LNCAP (cell line): ENCODE results near the gene KRT38.

ENCODE experiments used
- TF ChIP-seq, protein P1 (sequence below): fragments of 450-650 bp; IDR thresholded peaks from 2 replicates; pipeline ENCODE4 v1.5.1; 2017; ENCODE audit warnings: mild to moderate bottlenecking

Gene KRT38

DNA sequence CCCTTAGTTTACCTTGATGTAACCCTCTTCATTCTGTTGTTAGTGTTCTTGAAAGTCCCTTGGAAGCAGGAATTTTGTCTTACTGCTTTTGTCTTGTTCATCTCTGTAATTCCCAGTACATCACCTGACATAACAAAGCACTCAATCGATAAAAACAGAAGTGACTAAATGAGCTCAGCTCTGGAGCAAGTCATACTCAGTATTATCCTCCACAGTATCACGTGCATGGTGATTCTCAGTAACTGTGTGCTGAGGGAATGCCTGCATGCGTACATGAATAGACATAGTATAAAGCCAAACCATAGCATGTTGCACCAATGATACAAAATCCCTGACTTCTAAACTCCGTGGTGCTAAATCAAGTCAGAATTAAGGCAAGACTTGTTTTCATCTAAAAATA lies 7.2 kb downstream of the KRT38 start:
- TF ChIP-seq, protein P1, sequence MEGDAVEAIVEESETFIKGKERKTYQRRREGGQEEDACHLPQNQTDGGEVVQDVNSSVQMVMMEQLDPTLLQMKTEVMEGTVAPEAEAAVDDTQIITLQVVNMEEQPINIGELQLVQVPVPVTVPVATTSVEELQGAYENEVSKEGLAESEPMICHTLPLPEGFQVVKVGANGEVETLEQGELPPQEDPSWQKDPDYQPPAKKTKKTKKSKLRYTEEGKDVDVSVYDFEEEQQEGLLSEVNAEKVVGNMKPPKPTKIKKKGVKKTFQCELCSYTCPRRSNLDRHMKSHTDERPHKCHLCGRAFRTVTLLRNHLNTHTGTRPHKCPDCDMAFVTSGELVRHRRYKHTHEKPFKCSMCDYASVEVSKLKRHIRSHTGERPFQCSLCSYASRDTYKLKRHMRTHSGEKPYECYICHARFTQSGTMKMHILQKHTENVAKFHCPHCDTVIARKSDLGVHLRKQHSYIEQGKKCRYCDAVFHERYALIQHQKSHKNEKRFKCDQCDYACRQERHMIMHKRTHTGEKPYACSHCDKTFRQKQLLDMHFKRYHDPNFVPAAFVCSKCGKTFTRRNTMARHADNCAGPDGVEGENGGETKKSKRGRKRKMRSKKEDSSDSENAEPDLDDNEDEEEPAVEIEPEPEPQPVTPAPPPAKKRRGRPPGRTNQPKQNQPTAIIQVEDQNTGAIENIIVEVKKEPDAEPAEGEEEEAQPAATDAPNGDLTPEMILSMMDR, result no peak

DNA sequence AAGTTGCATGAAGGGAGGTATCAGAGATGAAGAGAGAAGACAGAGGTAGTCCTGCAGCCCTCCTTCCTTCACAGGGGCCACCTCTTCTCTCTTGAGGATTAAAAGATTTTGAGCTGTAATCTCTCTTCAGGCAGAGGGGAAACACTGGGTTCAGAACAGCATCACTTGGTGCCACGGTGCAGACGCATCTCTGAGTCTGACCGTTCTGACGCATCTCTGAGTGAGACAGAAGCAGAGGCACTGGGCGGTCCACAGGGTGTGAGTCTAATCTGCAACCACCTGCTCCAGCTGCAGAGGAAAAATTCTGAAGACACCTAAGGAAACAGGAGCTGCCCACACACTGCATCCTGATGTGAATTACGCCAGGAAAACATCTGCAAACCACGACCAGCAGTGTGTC lies 11.1 kb downstream of the KRT38 start:
- TF ChIP-seq, protein P1, result no peak

DNA sequence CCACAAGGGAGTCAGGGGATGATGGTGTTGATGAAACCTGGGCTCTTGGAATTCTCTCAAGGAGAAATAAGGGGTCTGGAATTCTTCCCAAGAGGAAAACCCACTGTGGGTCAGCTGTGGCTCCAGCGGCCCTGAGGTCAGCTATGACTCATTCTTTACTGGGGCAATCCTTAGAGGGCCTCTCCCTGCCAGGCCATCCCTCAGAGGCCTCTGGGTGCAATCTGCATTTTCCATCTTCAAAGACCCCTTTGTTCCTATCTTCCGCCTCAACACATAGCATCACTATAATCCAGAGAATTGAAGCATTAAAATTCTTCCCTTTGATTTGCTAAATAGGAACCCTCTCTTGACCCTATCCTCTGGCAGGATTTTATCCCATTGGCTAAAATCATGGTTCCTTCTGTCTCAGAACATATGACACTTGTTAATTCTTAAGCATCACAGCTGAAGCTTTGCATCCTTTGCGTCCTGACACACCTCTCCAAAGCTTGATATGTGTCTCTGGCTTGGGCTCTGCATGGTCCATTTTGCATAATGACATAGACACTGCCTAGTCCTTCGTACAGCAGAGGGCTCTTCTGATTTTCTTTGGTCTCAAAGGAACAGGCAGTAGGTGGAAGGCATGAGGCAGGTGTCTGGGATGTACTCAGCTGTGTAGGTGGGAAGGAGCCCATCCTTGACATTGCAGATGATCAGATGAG lies 12.0 kb downstream of the KRT38 start:
- TF ChIP-seq, protein P1, result no peak

DNA sequence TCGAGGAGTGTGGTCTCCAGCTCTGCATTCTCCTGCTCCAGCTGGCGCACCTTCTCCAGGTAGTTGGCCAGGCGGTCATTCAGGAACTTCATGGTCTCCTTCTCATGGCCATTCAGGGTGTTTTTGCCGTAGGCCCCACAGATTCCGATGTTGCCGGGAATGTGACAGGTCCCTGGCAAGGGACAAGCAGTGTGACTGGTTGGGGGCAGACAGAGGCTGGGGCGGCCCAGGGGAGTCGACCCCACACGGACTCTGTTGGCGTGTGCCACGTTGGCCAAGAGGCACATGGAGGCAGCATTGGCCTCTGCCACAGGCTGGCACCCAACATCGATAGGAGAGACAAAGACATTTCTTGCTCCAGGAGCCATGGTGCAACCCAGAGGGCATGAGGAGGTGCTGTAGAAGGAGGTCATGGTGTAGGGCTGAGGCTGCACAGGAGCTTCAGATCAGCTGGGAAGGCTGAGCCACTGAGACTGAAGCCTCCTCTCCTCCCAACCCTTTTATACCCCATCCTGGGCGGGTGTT lies 16.6 kb downstream of the KRT38 start, which contains the start of gene KRT37:
KRT37 (minus strand) TSS at position 475 of the 525 bp plus-strand sequence; CDS start at position 413, 62 bp downstream.
- TF ChIP-seq, protein P1, result no peak

DNA sequence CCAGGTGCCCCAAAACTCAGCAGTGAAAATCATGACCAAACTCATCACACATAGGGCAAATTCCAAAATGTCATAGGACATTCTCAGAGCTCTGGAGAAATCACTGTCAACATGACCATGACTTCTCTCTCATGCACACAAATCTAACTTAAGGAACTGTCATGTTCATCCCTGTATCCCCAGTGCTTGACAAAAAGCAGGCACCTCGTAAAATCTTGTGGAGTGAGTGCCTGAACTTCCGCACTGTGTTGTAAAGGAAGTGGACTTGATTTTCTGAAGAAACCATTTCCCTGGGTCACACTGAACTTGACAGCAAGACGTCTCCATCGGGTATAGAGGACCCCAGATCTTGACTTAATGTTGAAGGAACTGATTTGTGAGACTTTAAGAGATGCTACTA lies 19.2 kb downstream of the KRT38 start:
- TF ChIP-seq, protein P1, result no peak

DNA sequence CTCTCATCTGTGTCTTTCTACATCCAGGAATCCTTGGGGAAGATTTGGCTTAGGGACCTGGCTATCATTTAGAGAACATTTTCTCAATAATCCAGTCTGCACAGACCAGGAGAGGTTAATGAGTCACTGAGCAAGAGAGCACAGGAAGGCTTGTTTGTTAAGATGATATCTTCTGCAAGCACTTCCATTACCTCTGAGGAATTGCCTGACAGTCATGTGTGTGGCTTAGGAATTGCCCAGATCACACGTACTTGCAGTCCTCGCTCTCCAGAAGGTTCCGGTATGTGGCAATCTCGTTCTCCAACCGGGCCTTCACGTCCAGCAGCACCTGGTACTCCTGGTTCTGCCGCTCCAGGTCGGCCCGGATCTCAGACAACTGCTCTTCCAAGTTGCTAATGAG lies 19.7 kb downstream of the KRT38 start:
- TF ChIP-seq, protein P1, result no peak

DNA sequence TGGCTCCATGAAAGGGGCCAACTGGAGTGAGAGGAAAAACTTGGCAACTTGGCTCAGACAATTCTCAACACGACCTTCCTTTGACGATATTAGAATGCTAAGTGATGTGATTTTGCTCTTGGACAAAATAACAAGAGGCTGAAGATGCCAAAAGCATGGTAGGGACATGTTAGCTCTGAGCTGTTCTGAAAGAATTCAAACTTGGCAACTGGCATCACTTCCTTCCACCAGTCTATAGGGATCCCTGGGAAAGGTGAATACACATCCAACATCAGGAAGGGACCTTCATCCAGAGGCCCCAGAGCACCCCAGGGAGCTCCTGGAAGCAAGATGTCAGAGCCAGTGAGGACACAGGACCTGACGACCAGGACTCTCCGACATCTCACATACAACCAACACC lies 20.6 kb downstream of the KRT38 start:
- TF ChIP-seq, protein P1, result no peak
